HEK293 (cell line): ENCODE results near the gene DIP2C.

Source experiments
- CTCF ChIA-PET: fragments of 350-600 bp; formaldehyde crosslinking; extraction: SDS; loops from one replicate; lab custom pipeline; 2021; ENCODE audit warnings: antibody characterized with exemption; lab: Yijun Ruan, JAX
- POLR2A ChIA-PET: fragments of 300-600 bp; formaldehyde crosslinking; extraction: SDS; loops from one replicate; lab custom pipeline; 2020; ENCODE audit warnings: antibody characterized with exemption, inconsistent platforms; lab: Yijun Ruan, JAX
- H3K27ac ChIP-seq: fragments of 200-500 bp; sonication (Bioruptor generic); 2 replicates; pipeline ENCODE4 v1.5.1; 2014; ENCODE audit warnings: low read depth, low read length, control low read depth, inconsistent platforms; ENCODE audit errors: extremely low read depth
- H3K36me3 ChIP-seq, 2 experiments: fragments of 200-500 bp in 1 of 2; sonication (Bioruptor generic) in 1 of 2; 1 replicate in 1 of 2; 2 replicates in 1 of 2; pipeline ENCODE4 v1.5.1; 2014 to 2017; ENCODE audit warnings: inconsistent platforms in 2 of 2, low read length in 2 of 2; ENCODE audit not compliant: control insufficient read depth in 2 of 2, insufficient read depth in 1 of 2
- H3K4me1 ChIP-seq: fragments of 200-500 bp; sonication (Bioruptor generic); 2 replicates; pipeline ENCODE4 v1.5.1; 2014; ENCODE audit warnings: mild to moderate bottlenecking, low read length, inconsistent platforms; ENCODE audit not compliant: control insufficient read depth, insufficient read depth
- H3K4me3 ChIP-seq: 2 replicates; pipeline ENCODE4 v1.5.1; 2011; ENCODE audit warnings: low read depth, mild to moderate bottlenecking, control low read depth, low read length, moderate library complexity
- H3K9me3 ChIP-seq: fragments of 200-500 bp; sonication (Bioruptor generic); 2 replicates; pipeline ENCODE4 v1.5.1; 2014; ENCODE audit warnings: low read depth, low read length, inconsistent platforms; ENCODE audit not compliant: control insufficient read depth, insufficient read depth
- AEBP2 ChIP-seq: fragments of 450-650 bp; formaldehyde crosslinking; IDR thresholded peaks from 2 replicates; pipeline ENCODE4 v1.5.1; 2016; ENCODE audit warnings: missing biosample characterization, missing genetic modification characterization, borderline replicate concordance
- FEZF1 ChIP-seq: fragments of 450-650 bp; formaldehyde crosslinking; IDR thresholded peaks from 2 replicates; pipeline ENCODE4 v1.5.1; 2016; ENCODE audit warnings: missing biosample characterization, missing genetic modification characterization
- KLF17 ChIP-seq: fragments of 450-650 bp; formaldehyde crosslinking; IDR thresholded peaks from 2 replicates; pipeline ENCODE4 v1.5.1; 2016; ENCODE audit warnings: missing biosample characterization, missing genetic modification characterization
- OVOL3 ChIP-seq: fragments of 450-650 bp; formaldehyde crosslinking; IDR thresholded peaks from 2 replicates; pipeline ENCODE4 v1.5.1; 2016; ENCODE audit warnings: missing biosample characterization, missing genetic modification characterization
- REST ChIP-seq: fragments of 450-650 bp; formaldehyde crosslinking; IDR thresholded peaks from 2 replicates; pipeline ENCODE4 v1.5.1; 2016; ENCODE audit warnings: missing biosample characterization, missing genetic modification characterization
- TCF7L2 ChIP-seq: IDR thresholded peaks from 2 replicates; pipeline ENCODE4 v1.6.1; 2011; ENCODE audit warnings: low read depth, mild to moderate bottlenecking, inconsistent platforms, low read length, moderate library complexity, borderline replicate concordance
- ZBTB10 ChIP-seq: fragments of 450-650 bp; formaldehyde crosslinking; IDR thresholded peaks from 2 replicates; pipeline ENCODE4 v1.5.1; 2016; ENCODE audit warnings: missing biosample characterization, missing genetic modification characterization
- ZEB2 ChIP-seq: fragments of 450-650 bp; formaldehyde crosslinking; IDR thresholded peaks from 2 replicates; pipeline ENCODE4 v1.5.1; 2016; ENCODE audit warnings: missing biosample characterization, missing genetic modification characterization
- ZFP41 ChIP-seq: fragments of 450-650 bp; formaldehyde crosslinking; IDR thresholded peaks from 2 replicates; pipeline ENCODE4 v1.5.1; 2016; ENCODE audit warnings: missing biosample characterization, missing genetic modification characterization, borderline replicate concordance
- ZNF112 ChIP-seq: fragments of 450-650 bp; formaldehyde crosslinking; IDR thresholded peaks from 2 replicates; pipeline ENCODE4 v1.5.0; 2017; ENCODE audit warnings: missing biosample characterization, missing genetic modification characterization
- ZNF16 ChIP-seq: fragments of 450-650 bp; formaldehyde crosslinking; IDR thresholded peaks from 2 replicates; pipeline ENCODE4 v1.5.1; 2016; ENCODE audit warnings: low read depth, missing biosample characterization, missing genetic modification characterization
- ZNF214 ChIP-seq: fragments of 450-650 bp; formaldehyde crosslinking; IDR thresholded peaks from 2 replicates; pipeline ENCODE4 v1.5.1; 2017; ENCODE audit warnings: missing biosample characterization, mild to moderate bottlenecking, missing genetic modification characterization, borderline replicate concordance
- ZNF404 ChIP-seq: fragments of 450-650 bp; formaldehyde crosslinking; IDR thresholded peaks from 2 replicates; pipeline ENCODE4 v1.5.1; 2017; ENCODE audit warnings: missing biosample characterization, missing genetic modification characterization
- ZNF423 ChIP-seq: fragments of 450-650 bp; formaldehyde crosslinking; IDR thresholded peaks from 2 replicates; pipeline ENCODE4 v1.5.1; 2016; ENCODE audit warnings: missing biosample characterization, missing genetic modification characterization
- ZNF501 ChIP-seq: fragments of 450-650 bp; formaldehyde crosslinking; IDR thresholded peaks from 2 replicates; pipeline ENCODE4 v1.5.1; 2016; ENCODE audit warnings: missing biosample characterization, missing genetic modification characterization
- ZNF529 ChIP-seq: fragments of 450-650 bp; formaldehyde crosslinking; IDR thresholded peaks from 2 replicates; pipeline ENCODE4 v1.5.1; 2017; ENCODE audit warnings: missing genetic modification characterization, missing biosample characterization; ENCODE audit not compliant: insufficient replicate concordance
- ZNF544 ChIP-seq: fragments of 450-650 bp; formaldehyde crosslinking; IDR thresholded peaks from 2 replicates; pipeline ENCODE4 v1.5.0; 2017; ENCODE audit warnings: missing biosample characterization, missing genetic modification characterization
- ZNF600 ChIP-seq: fragments of 450-650 bp; formaldehyde crosslinking; IDR thresholded peaks from 2 replicates; pipeline ENCODE4 v1.5.1; 2016; ENCODE audit warnings: missing biosample characterization, missing genetic modification characterization
- ZNF692 ChIP-seq: fragments of 450-650 bp; formaldehyde crosslinking; IDR thresholded peaks from 2 replicates; pipeline ENCODE4 v1.5.1; 2016; ENCODE audit warnings: missing biosample characterization, missing genetic modification characterization
- ZNF747 ChIP-seq: fragments of 450-650 bp; formaldehyde crosslinking; IDR thresholded peaks from 2 replicates; pipeline ENCODE4 v1.5.1; 2016; ENCODE audit warnings: missing biosample characterization, missing genetic modification characterization

DIP2C gene

GRCh38 chr10:287026-287709, 402.3 kb downstream of the DIP2C start:
- CTCF ChIA-PET: no interaction called here

More at GRCh38 chr10:287026-287709, 402.3 kb downstream of the DIP2C start:
- Histone ChIP-seq H3K36me3 (peaks cover 0 to 62% of the 10 kb centered on the region in 2 experiments; a peak in 1 of 3 replicates), H3K27ac (no peak overlapping the region), H3K4me3 (no peak overlapping the region), H3K4me1 (no peaks in the 10 kb centered on the region), H3K9me3 (no peaks in the 10 kb centered on the region)
- TF ChIP-seq ZNF501 (tag by site-specific recombination) (no peak), ZNF692 (no peak), ZEB2 (tag by site-specific recombination) (no peak), FEZF1 (tag by site-specific recombination) (no peak), ZNF747 (no peak), OVOL3 (tag by site-specific recombination) (no peak), KLF17 (no peak), ZNF112 (no peak), ZNF404 (tag by site-specific recombination) (no peak), ZNF600 (tag by site-specific recombination) (no peak), ZBTB10 (no peak), AEBP2 (tag by site-specific recombination) (no peak), TCF7L2 (no peak), ZNF544 (no peak), REST (no peak), ZNF16 (tag by site-specific recombination) (no peak), ZNF529 (tag by site-specific recombination) (no peak), ZFP41 (tag by site-specific recombination) (no peak), ZNF214 (no peak), ZNF423 (tag by site-specific recombination) (no peak)
- POLR2A ChIA-PET: no interaction called here
